NCI-H82 treated with DMSO at 0.1 percent for 48 hours (cell line): ENCODE measurements around the gene RAB3GAP1.
"Not testable (repeated sequence)": the region's sequence is repeated elsewhere in the genome, so short reads cannot be mapped to it uniquely, and the experiment has no call there.

Experiments used
- DNase-seq: peaks from one replicate; lab custom pipeline; 2025; ENCODE audit not compliant: unreplicated experiment; lab: John Stamatoyannopoulos, UW

Gene RAB3GAP1

GRCh38 chr2:135052042-135052876 is at the start of gene RAB3GAP1:
RAB3GAP1 (plus strand) TSS chr2:135052292; CDS start chr2:135052308, 16 bp downstream.
- peak; percentile 88 for DNase-seq

GRCh38 chr2:135002836-135003235 is 49.3 kb upstream of the RAB3GAP1 start:
- DNase-seq: no peak

DNA sequence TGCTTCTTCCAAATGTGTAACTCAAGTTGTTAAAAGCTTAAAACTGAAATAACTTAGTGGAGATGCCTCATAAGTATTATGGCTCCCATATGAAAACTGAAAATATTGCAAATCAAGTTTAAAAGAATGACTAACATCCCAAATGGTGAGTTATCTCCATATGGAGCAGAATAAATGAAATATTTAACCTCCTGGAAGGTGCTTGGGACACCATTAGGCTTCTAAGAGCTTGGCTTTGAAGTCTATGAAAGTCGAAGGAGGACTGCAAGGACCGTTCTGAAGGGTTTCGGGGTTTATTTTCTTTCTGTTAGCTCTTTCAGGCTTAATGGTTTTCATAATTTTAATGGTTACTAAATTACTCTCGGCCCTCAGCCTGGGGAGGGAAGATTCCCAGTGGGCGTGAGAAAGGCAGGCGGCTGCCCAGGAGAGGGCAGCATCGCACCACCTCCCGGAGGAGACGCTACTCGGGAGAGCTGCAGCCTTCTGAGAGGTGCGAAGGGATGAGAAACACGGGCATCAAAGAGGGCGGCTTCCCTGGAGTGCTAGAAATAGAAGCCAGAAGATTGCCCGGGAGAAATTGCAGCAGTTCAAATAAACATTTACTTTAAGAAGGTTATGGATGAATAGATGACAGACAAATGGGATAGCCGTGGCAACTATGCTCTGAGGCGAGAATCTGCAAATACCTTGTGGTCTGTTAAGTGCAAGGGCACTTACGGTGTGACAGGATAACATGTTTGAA is 47.9 kb upstream of the RAB3GAP1 start:
- peak; percentile 58 for DNase-seq

- DNase-seq: peak; percentile 53
Measured at GRCh38 chr2:135005753-135006152, 46.3 kb upstream of the RAB3GAP1 start.

DNA sequence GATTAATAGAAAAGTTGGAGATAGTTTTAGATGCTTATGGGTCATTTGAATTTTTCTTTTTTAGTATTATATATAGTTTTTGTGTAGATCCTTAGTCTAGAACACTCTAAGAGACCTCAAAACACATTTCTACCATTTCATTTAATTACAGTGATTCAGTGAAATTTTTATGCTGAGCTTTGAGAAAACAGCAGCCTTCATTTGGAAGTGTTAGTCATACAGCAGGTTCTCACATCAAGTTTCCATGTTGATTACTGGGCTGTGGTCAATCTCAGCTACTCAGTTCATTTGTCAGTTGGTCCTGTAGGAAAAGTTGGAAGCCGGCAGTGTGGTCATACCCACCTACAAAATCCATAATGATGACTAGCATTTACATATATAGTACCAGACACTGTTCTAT is 42.8 kb upstream of the RAB3GAP1 start:
- no peak for DNase-seq

GRCh38 chr2:135010200-135010942 is 41.7 kb upstream of the RAB3GAP1 start:
- no peak for DNase-seq

GRCh38 chr2:135011633-135012032 is 40.5 kb upstream of the RAB3GAP1 start:
- DNase-seq: no peak

GRCh38 chr2:135021618-135022017 is 30.5 kb upstream of the RAB3GAP1 start:
- no peak for DNase-seq

- no peak for DNase-seq
Measured at GRCh38 chr2:135022952-135023880, 28.9 kb upstream of the RAB3GAP1 start.

GRCh38 chr2:135023886-135024485 is 28.1 kb upstream of the RAB3GAP1 start:
- no peak for DNase-seq

- DNase-seq: no peak
Measured at GRCh38 chr2:135029481-135030134, 22.5 kb upstream of the RAB3GAP1 start.

DNA sequence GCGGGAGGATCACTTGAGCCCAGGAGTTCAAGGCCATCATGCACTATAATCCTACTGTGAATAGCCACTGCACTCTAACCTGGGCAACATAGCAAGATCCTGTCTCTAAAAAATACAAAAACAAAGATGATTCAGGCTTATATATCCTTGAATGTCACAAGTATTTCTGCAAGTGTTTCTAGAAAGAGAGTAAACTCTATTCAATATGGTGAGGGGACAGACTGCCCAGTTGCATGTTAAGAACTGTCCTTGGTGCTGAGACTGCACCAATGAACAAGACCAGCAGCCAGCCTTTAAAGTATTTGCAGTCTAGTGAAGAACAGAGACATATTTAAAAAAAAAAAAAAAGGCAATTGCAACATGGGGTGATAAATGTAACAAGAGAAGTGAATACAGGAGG is 21.3 kb upstream of the RAB3GAP1 start:
- DNase-seq: no peak

DNA sequence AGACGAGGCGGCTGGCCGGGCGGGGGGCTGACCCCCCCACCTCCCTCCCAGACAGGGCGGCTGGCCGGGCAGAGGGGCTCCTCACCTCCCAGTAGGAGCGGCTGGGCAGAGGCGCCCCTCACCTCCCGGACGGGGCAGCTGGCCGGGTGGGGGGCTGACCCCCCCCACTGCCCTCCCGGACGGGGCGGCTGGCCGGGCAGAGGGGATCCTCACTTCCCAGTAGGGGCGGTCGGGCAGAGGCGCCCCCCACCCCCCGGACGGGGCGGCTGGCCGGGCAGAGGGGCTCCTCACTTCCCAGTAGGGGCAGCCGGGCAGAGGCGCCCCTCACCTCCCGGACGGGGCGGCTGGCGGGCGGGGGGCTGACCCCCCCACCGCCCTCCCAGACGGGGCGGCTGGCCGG is 18.9 kb upstream of the RAB3GAP1 start:
- DNase-seq: not testable (repeated sequence)

DNA sequence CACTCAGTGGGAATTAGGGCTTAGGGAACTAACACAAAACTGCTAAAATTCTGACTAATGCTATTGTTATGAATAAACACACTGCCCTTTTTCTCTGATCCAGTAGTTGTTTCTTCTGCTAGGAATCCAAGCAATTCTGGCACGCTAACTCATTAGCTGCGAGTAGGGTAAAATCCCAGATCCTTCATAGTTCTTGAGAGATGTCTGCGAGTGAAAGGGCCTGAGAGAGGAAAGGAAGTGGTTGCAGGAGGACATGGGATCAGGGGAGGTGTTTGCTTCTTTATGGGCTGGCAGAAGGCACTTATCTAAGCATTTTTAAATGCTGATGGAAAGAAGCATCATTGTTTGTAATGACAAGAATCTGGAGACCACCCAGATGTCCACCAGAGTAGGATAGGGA is 14.3 kb upstream of the RAB3GAP1 start:
- no peak for DNase-seq

- no peak for DNase-seq
Measured at GRCh38 chr2:135043345-135043744, 8.7 kb upstream of the RAB3GAP1 start.

DNA sequence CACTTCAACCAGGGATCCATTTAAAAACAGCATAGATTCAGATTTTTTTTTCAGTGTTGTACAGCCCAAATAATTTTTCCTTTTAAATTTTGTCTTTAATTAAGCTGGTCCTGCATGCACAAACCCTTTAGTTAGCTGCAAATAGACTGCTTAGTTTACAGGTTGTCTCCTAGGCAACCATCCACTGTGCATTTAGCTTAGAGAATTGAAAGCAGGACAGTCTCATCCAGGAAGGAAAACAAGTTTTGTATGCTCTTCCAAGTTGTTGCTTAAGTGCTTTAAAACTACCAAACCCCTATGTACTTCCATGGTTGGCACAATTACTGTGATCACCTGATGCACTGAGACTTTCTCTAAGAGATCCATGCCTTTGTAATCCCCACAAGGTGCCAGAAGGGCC is 4.8 kb upstream of the RAB3GAP1 start, which contains the start of gene MAP3K19:
MAP3K19 (minus strand) TSS at position 148 of the 400 bp plus-strand sequence. CDS start 22,800 bp downstream, outside the sequence.
- DNase-seq: no peak

GRCh38 chr2:135048122-135048521 is 4.0 kb upstream of the RAB3GAP1 start:
- DNase-seq: no peak

DNA sequence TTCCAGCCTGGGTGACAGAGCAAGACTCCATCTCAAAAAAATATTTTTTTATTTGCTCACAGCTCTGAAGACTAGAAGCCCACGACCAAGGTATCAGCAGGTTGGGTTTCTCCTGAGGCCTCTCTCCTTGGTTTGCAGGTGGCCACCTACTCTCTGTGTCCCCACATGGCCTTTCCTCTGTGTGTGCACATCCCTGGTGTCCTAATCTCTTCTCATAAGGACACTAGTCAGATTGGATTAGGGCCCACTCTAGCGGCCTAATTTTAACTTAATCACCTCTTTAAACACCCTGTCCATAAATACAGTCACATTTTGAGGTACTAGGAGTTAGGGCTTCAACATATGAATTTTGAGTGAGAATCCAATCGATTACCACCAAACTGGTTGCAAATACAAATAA is 2.0 kb upstream of the RAB3GAP1 start:
- peak; percentile 95 for DNase-seq

DNA sequence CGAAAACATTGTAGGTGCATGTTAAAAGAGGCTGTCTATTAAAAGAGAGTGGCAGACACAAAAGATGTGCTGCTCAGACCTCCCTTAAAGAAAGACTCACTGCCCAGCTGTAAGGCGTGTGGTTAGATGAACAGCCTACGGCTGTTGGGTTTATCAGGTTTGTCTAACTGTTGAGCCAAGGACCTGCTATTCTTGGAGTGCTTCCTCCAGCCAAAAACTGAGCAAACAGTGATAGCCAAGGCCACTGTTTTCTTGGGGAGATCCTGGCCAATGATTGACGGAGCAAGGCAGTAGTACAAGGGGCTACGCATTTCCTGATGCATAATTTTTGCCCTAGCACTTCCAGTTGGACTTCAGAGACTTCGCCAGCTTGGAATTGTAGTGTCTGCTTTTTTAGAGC is 1.4 kb upstream of the RAB3GAP1 start:
- DNase-seq: no peak
